Smooth muscle cell (in vitro differentiated cells): ENCODE measurements around the gene ZBTB42. TPM values are rescaled to one million over a fixed set of nuclear protein-coding genes. Genes with fewer than 3 reads are reported as not detected.

Experiments
- DNase-seq: peaks from one replicate; lab custom pipeline; 2025; ENCODE audit not compliant: unreplicated experiment; lab: John Stamatoyannopoulos, UW
- H2AFZ ChIP-seq: fragments of 200-600 bp; sonication (generic); 2 replicates; pipeline ENCODE4 v1.6.0; 2016; ENCODE audit warnings: antibody characterized with exemption, low read depth, mild to moderate bottlenecking
- H3F3A ChIP-seq: fragments of 200-600 bp; sonication (generic); 2 replicates; pipeline ENCODE4 v1.6.0; 2017; ENCODE audit warnings: antibody characterized with exemption, low read depth
- H3K27ac ChIP-seq: fragments of 200-600 bp; sonication (generic); 2 replicates; pipeline ENCODE4 v1.5.1; 2016; ENCODE audit warnings: low read depth, mild to moderate bottlenecking
- H3K27me3 ChIP-seq: fragments of 200-600 bp; sonication (generic); 2 replicates; pipeline ENCODE4 v1.6.1; 2016; ENCODE audit warnings: low read depth, mild to moderate bottlenecking
- H3K36me3 ChIP-seq: fragments of 200-600 bp; sonication (generic); 2 replicates; pipeline ENCODE4 v1.5.1; 2016; ENCODE audit warnings: low read depth
- H3K4me1 ChIP-seq: fragments of 200-600 bp; sonication (generic); 2 replicates; pipeline ENCODE4 v1.5.1; 2016; ENCODE audit warnings: low read depth
- H3K4me2 ChIP-seq: fragments of 200-600 bp; sonication (generic); 2 replicates; pipeline ENCODE4 v1.6.0; 2016; ENCODE audit warnings: mild to moderate bottlenecking
- H3K4me3 ChIP-seq: fragments of 200-600 bp; sonication (generic); 2 replicates; pipeline ENCODE4 v1.5.1; 2016; ENCODE audit warnings: mild to moderate bottlenecking
- H3K79me2 ChIP-seq: fragments of 200-600 bp; sonication (generic); 2 replicates; pipeline ENCODE4 v1.6.0; 2016; ENCODE audit warnings: low read depth, mild to moderate bottlenecking
- H3K9ac ChIP-seq: fragments of 200-600 bp; sonication (generic); 2 replicates; pipeline ENCODE4 v1.6.0; 2016; ENCODE audit warnings: low read depth
- H3K9me3 ChIP-seq: fragments of 200-600 bp; sonication (generic); replicated peaks from 2 replicates; pipeline ENCODE4 v1.5.1; 2016; ENCODE audit warnings: low read depth
- H4K20me1 ChIP-seq: fragments of 200-600 bp; sonication (generic); 2 replicates; pipeline ENCODE4 v1.6.0; 2016; ENCODE audit warnings: low read depth
- WGBS: methylation state at CpG from one replicate; pipeline ENCODE4 v1.1.7; 2016; ENCODE audit warnings: low lambda C conversion rate; 5-methylcytosine and 5-hydroxymethylcytosine counted together
- polyA plus RNA-seq: library from polyadenylated mRNA; unstranded; fragments of >200 nt; fragmentation: Nextera tagmentation; extraction: Ambion mirVana; gene quantifications from 2 replicates; pipeline ENCODE4 v1.2.1, GENCODE V29; 2016
- total RNA-seq: library from RNA; depleted of rRNA; stranded (reverse); fragments of >200 nt; gene quantifications from 2 replicates; pipeline ENCODE4 v1.2.3, GENCODE V29; 2014
- TF ChIP-seq, protein P1 (sequence below): fragments of 200-600 bp; sonication (generic); IDR thresholded peaks from 2 replicates; pipeline ENCODE4 v1.5.1; 2017; ENCODE audit warnings: borderline replicate concordance, mild to moderate bottlenecking, antibody characterized with exemption; ENCODE audit not compliant: insufficient read depth, poor library complexity, severe bottlenecking

Gene ZBTB42
- total and polyA plus RNA-seq, 2 experiments from 2014 or later, result 0.72 to 1.6 TPM

- no peak overlapping the region for H3K4me3 ChIP-seq
- WGBS, result 88% methylated on average over 16 of the region's 16 CpGs
- no peaks in the 10 kb centered on the region for H3K36me3 ChIP-seq
- H3K27me3 ChIP-seq, result no peaks in the 10 kb centered on the region
- no peak overlapping the region for H3K9ac ChIP-seq
- H4K20me1 ChIP-seq, result peaks cover 67% of the 10 kb centered on the region
- H3K4me2 ChIP-seq, result peak overlapping the region; percentile 98
- H2AFZ ChIP-seq, result no peak overlapping the region
- H3K4me1 ChIP-seq, result peaks cover 18% of the 10 kb centered on the region
- peaks cover 9% of the 10 kb centered on the region for H3F3A ChIP-seq
- no peak overlapping the region for H3K27ac ChIP-seq
- TF ChIP-seq, protein P1, sequence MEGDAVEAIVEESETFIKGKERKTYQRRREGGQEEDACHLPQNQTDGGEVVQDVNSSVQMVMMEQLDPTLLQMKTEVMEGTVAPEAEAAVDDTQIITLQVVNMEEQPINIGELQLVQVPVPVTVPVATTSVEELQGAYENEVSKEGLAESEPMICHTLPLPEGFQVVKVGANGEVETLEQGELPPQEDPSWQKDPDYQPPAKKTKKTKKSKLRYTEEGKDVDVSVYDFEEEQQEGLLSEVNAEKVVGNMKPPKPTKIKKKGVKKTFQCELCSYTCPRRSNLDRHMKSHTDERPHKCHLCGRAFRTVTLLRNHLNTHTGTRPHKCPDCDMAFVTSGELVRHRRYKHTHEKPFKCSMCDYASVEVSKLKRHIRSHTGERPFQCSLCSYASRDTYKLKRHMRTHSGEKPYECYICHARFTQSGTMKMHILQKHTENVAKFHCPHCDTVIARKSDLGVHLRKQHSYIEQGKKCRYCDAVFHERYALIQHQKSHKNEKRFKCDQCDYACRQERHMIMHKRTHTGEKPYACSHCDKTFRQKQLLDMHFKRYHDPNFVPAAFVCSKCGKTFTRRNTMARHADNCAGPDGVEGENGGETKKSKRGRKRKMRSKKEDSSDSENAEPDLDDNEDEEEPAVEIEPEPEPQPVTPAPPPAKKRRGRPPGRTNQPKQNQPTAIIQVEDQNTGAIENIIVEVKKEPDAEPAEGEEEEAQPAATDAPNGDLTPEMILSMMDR, result peak; percentile 9
- DNase-seq, result no peak
- H3K9me3 ChIP-seq, result no peaks in the 10 kb centered on the region
- peaks cover 67% of the 10 kb centered on the region for H3K79me2 ChIP-seq
These were observed 7.8 kb upstream of the ZBTB42 start for GRCh38 chr14:104792945-104793702.

- Histone ChIP-seq H3K36me3 (no peaks in the 10 kb centered on the region), H2AFZ (no peak overlapping the region), H3K4me2 (peak overlapping the region; percentile 98), H3K79me2 (peaks cover 62% of the 10 kb centered on the region), H3K27ac (no peak overlapping the region), H3K27me3 (no peaks in the 10 kb centered on the region), H3K9ac (no peak overlapping the region), H3F3A (peaks cover 14% of the 10 kb centered on the region), H4K20me1 (peaks cover 62% of the 10 kb centered on the region), H3K9me3 (no peaks in the 10 kb centered on the region), H3K4me1 (peaks cover 18% of the 10 kb centered on the region), H3K4me3 (peak overlapping the region; percentile 98)
- no peak for DNase-seq
- WGBS, result 78% methylated on average over 2 of the region's 2 CpGs
- TF ChIP-seq, protein P1, result no peak
These were observed 7.3 kb upstream of the ZBTB42 start for GRCh38 chr14:104793703-104793959.

DNA sequence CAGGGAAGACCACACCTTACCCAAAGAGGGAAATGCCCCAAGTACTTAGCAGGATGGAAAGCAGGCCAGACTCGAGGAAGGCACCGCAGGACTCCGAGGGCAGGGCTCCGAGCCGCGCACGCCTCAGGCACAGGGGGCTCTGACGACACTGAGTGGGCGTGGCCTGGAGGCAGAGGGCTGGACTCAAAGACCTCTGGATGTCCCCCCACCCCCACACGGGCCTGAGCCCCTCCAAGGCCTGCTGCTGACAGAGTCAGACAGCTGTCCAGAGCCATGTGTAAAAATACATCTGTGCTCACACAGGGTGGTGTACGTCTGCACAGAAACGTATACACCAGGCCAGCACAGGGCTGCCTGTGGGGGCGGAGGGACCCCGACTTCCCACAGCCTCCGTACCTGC is 6.8 kb upstream of the ZBTB42 start:
- H3K4me1 ChIP-seq, result peaks cover 18% of the 10 kb centered on the region
- 28% methylated on average over 15 of the region's 15 CpGs for WGBS
- peak overlapping the region; percentile 98 for H3K4me3 ChIP-seq
- H3K36me3 ChIP-seq, result no peaks in the 10 kb centered on the region
- H3K9me3 ChIP-seq, result no peaks in the 10 kb centered on the region
- peak overlapping the region; percentile 42 for H3K27ac ChIP-seq
- H2AFZ ChIP-seq, result no peak overlapping the region
- no peaks in the 10 kb centered on the region for H3K27me3 ChIP-seq
- H3K79me2 ChIP-seq, result peaks cover 60% of the 10 kb centered on the region
- TF ChIP-seq, protein P1, result no peak
- H3K9ac ChIP-seq, result peak overlapping the region; percentile 68
- peaks cover 57% of the 10 kb centered on the region for H4K20me1 ChIP-seq
- DNase-seq, result no peak
- H3F3A ChIP-seq, result peaks cover 14% of the 10 kb centered on the region
- peak overlapping the region; percentile 98 for H3K4me2 ChIP-seq

DNA sequence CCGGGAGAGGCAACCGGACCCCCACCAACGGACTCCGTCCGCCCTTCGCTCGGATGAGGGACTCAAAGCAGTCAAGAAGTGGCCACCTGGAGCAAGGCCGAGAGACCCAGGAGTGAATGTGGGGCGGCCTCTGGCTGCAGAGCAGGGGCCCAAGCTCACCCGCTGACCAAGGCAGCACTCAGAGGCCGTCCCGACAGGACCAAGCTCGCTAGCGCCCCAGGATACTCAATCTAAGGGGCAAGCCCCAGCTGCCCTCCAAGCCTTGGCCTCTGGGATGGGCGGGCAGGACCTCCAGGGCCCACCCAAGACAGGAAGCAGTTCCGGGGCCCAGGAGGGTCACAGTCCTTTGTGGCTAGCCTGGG is 6.3 kb upstream of the ZBTB42 start:
- peaks cover 52% of the 10 kb centered on the region for H4K20me1 ChIP-seq
- H3K4me1 ChIP-seq, result peaks cover 19% of the 10 kb centered on the region

More for the DNA sequence above, 6.3 kb upstream of the ZBTB42 start:
- DNase-seq, result no peak
- WGBS, result 8% methylated on average over 16 of the region's 16 CpGs
- Histone ChIP-seq H3K36me3 (no peaks in the 10 kb centered on the region), H3F3A (peaks cover 17% of the 10 kb centered on the region), H3K4me3 (peak overlapping the region; percentile 98), H3K27me3 (no peaks in the 10 kb centered on the region), H3K9me3 (no peaks in the 10 kb centered on the region), H3K79me2 (peaks cover 54% of the 10 kb centered on the region), H2AFZ (no peak overlapping the region), H3K27ac (peak overlapping the region; percentile 42), H3K4me2 (peak overlapping the region; percentile 98), H3K9ac (peak overlapping the region; percentile 68)
- TF ChIP-seq, protein P1, result no peak
